ENCODE measurements around the gene CARMIL1. TPM values are rescaled to one million over a fixed set of nuclear protein-coding genes. Genes with fewer than 3 reads are reported as not detected.

The CARMIL1 gene
- total and polyA plus RNA-seq, 7 experiments from 2014 or later = 2.2 to 12.8 (median 9.3) TPM

GRCh38 chr6:25476126-25476525 lies 197.0 kb downstream of the CARMIL1 start:
- Histone ChIP-seq H3K9me3 (ENCODE audit: control insufficient read depth in 2 of 3, low read length in 3 of 3) (no peaks in the 10 kb centered on the region), H3K4me1 (ENCODE audit: control insufficient read depth in 2 of 2, insufficient read depth in 2 of 2, low read length in 2 of 2) (no peaks in the 10 kb centered on the region), H3K27ac (ENCODE audit: low read depth, low read length) (no peak overlapping the region), H3K36me3 (ENCODE audit: control insufficient read depth in 2 of 3, insufficient read depth in 3 of 3, low read length in 3 of 3) (peaks cover 0 to 6% (median 0%) of the 10 kb centered on the region in 3 experiments), H3K4me3 (ENCODE audit: low read length) (no peak overlapping the region), H3K27me3 (ENCODE audit: control insufficient read depth in 2 of 2, insufficient read depth in 2 of 2, low read length in 2 of 2) (no peaks in the 10 kb centered on the region)
- ChIA-PET POLR2A (interaction anchor here (0.9 kb wide), 1 partner anchor 210 kb away, joined by 4 read pairs; no protein-coding TSS in a partner anchor), CTCF (interaction anchor here (0.7 to 2.8 kb wide), 2 partner anchors 14 to 210 kb away, joined by 3 to 13 read pairs; no protein-coding TSS in a partner anchor)
- Mint-ChIP-seq H3K27me3 (no peaks in the 10 kb centered on the region), H3K9me3 (no peaks in the 10 kb centered on the region), H3K4me3 (no peak overlapping the region), H3K27ac (peak overlapping the region in 1 of 9 donors; percentile 11), H3K4me1 (peaks cover 0 to 10% (median 0%) of the 10 kb centered on the region in 7 donors), H3K36me3 (peaks cover 0 to 51% (median 28%) of the 10 kb centered on the region in 5 donors)
- intact Hi-C loops (cut with micrococcal nuclease) = no loop called here
- DNase-seq (no peak), ATAC-seq (no peak)

- Mint-ChIP-seq H3K27me3 (no peaks in the 10 kb centered on the region), H3K4me1 (peaks cover 0 to 10% (median 0%) of the 10 kb centered on the region in 7 donors), H3K4me3 (no peak overlapping the region), H3K9me3 (no peaks in the 10 kb centered on the region), H3K27ac (peak overlapping the region in 2 of 9 donors; percentile 6 to 32), H3K36me3 (peaks cover 0 to 57% (median 29%) of the 10 kb centered on the region in 5 donors)
- Histone ChIP-seq H3K36me3 (ENCODE audit: control insufficient read depth in 2 of 3, insufficient read depth in 3 of 3, low read length in 3 of 3) (peaks cover 0 to 6% (median 0%) of the 10 kb centered on the region in 3 experiments), H3K9me3 (ENCODE audit: control insufficient read depth in 2 of 3, low read length in 3 of 3) (no peaks in the 10 kb centered on the region), H3K4me1 (ENCODE audit: control insufficient read depth in 2 of 2, insufficient read depth in 2 of 2, low read length in 2 of 2) (no peaks in the 10 kb centered on the region), H3K27me3 (ENCODE audit: control insufficient read depth in 2 of 2, insufficient read depth in 2 of 2, low read length in 2 of 2) (no peaks in the 10 kb centered on the region), H3K27ac (ENCODE audit: low read depth, low read length) (no peak overlapping the region), H3K4me3 (ENCODE audit: low read length) (no peak overlapping the region)
- ChIA-PET POLR2A (interaction anchor here (0.7 to 0.9 kb wide), 2 partner anchors 181 to 211 kb away, joined by 3 to 4 read pairs; no protein-coding TSS in a partner anchor), CTCF (interaction anchor here (0.6 to 2.8 kb wide), 3 partner anchors 13 to 214 kb away, joined by 3 to 13 read pairs (median 6); no protein-coding TSS in a partner anchor)
- no peak for DNase-seq
- ATAC-seq = no peak
- intact Hi-C loops (cut with micrococcal nuclease) = no loop called here
Measured at GRCh38 chr6:25477006-25477590, 197.9 kb downstream of the CARMIL1 start.

GRCh38 chr6:25478973-25479372 lies 199.8 kb downstream of the CARMIL1 start:
- ATAC-seq = no peak
- Mint-ChIP-seq H3K4me1 (peaks cover 0 to 14% (median 0%) of the 10 kb centered on the region in 7 donors), H3K9me3 (no peaks in the 10 kb centered on the region), H3K4me3 (no peak overlapping the region), H3K36me3 (peaks cover 0 to 51% (median 34%) of the 10 kb centered on the region in 5 donors), H3K27me3 (no peaks in the 10 kb centered on the region), H3K27ac (peak overlapping the region in 1 of 9 donors; percentile 4)
- DNase-seq = no peak
- Histone ChIP-seq H3K4me3 (ENCODE audit: low read length) (no peak overlapping the region), H3K9me3 (ENCODE audit: control insufficient read depth in 2 of 3, low read length in 3 of 3) (no peaks in the 10 kb centered on the region), H3K4me1 (ENCODE audit: control insufficient read depth in 2 of 2, insufficient read depth in 2 of 2, low read length in 2 of 2) (no peaks in the 10 kb centered on the region), H3K27ac (ENCODE audit: low read depth, low read length) (no peak overlapping the region), H3K27me3 (ENCODE audit: control insufficient read depth in 2 of 2, insufficient read depth in 2 of 2, low read length in 2 of 2) (no peaks in the 10 kb centered on the region), H3K36me3 (ENCODE audit: control insufficient read depth in 2 of 3, insufficient read depth in 3 of 3, low read length in 3 of 3) (no peaks in the 10 kb centered on the region)
- ChIA-PET POLR2A (no interaction called here), CTCF (interaction anchor here (1.1 kb wide), 1 partner anchor 200 kb away, joined by 3 read pairs; the partner anchor contains the start of gene CARMIL1)
- intact Hi-C loops (cut with micrococcal nuclease) = no loop called here

- H3K4me1 ChIP-seq (ENCODE audit: control insufficient read depth in 2 of 2, insufficient read depth in 2 of 2, low read length in 2 of 2) = no peaks in the 10 kb centered on the region
- intact Hi-C loops (cut with micrococcal nuclease) = no loop called here
- H3K4me1 Mint-ChIP-seq = peaks cover 0 to 6% (median 0%) of the 10 kb centered on the region in 7 donors
- no peaks in the 10 kb centered on the region for H3K9me3 Mint-ChIP-seq
- no peak for DNase-seq
- H3K27me3 Mint-ChIP-seq = no peaks in the 10 kb centered on the region
- no peak overlapping the region for H3K27ac ChIP-seq (ENCODE audit: low read depth, low read length)
- H3K9me3 ChIP-seq (ENCODE audit: control insufficient read depth in 2 of 3, low read length in 3 of 3) = no peaks in the 10 kb centered on the region
- CTCF ChIA-PET = no interaction called here
- H3K27me3 ChIP-seq (ENCODE audit: control insufficient read depth in 2 of 2, insufficient read depth in 2 of 2, low read length in 2 of 2) = no peaks in the 10 kb centered on the region
- H3K4me3 ChIP-seq (ENCODE audit: low read length) = no peak overlapping the region
- H3K36me3 ChIP-seq (ENCODE audit: control insufficient read depth in 2 of 3, insufficient read depth in 3 of 3, low read length in 3 of 3) = no peaks in the 10 kb centered on the region
- H3K4me3 Mint-ChIP-seq = no peak overlapping the region
- POLR2A ChIA-PET = no interaction called here
- peaks cover 0 to 34% (median 25%) of the 10 kb centered on the region in 5 donors for H3K36me3 Mint-ChIP-seq
- no peak for ATAC-seq
- no peak overlapping the region for H3K27ac Mint-ChIP-seq
Measured at GRCh38 chr6:25481267-25481666, 202.1 kb downstream of the CARMIL1 start.

GRCh38 chr6:25482996-25483395 lies 203.8 kb downstream of the CARMIL1 start:
- ATAC-seq = no peak
- intact Hi-C loops (cut with micrococcal nuclease) = no loop called here
- POLR2A ChIA-PET = no interaction called here

GRCh38 chr6:25483943-25484342 lies 204.8 kb downstream of the CARMIL1 start:
- Histone ChIP-seq H3K27me3 (ENCODE audit: control insufficient read depth in 2 of 2, insufficient read depth in 2 of 2, low read length in 2 of 2) (no peaks in the 10 kb centered on the region), H3K4me3 (ENCODE audit: low read length) (no peak overlapping the region), H3K27ac (ENCODE audit: low read depth, low read length) (no peak overlapping the region), H3K36me3 (ENCODE audit: control insufficient read depth in 2 of 3, insufficient read depth in 3 of 3, low read length in 3 of 3) (no peaks in the 10 kb centered on the region), H3K4me1 (ENCODE audit: control insufficient read depth in 2 of 2, insufficient read depth in 2 of 2, low read length in 2 of 2) (no peaks in the 10 kb centered on the region), H3K9me3 (ENCODE audit: control insufficient read depth in 2 of 3, low read length in 3 of 3) (no peaks in the 10 kb centered on the region)
- Mint-ChIP-seq H3K4me3 (no peak overlapping the region), H3K4me1 (peaks cover 0 to 5% (median 0%) of the 10 kb centered on the region in 7 donors), H3K9me3 (no peaks in the 10 kb centered on the region), H3K36me3 (peaks cover 0 to 24% (median 18%) of the 10 kb centered on the region in 5 donors), H3K27ac (peak overlapping the region in 2 of 9 donors; percentile 3 to 29), H3K27me3 (no peaks in the 10 kb centered on the region)
- ChIA-PET CTCF (no interaction called here), POLR2A (no interaction called here)
- no peak for ATAC-seq
- intact Hi-C loops (cut with micrococcal nuclease) = no loop called here
- no peak for DNase-seq

More at GRCh38 chr6:25482996-25483395, 203.8 kb downstream of the CARMIL1 start:
- Histone ChIP-seq H3K36me3 (ENCODE audit: control insufficient read depth in 2 of 3, insufficient read depth in 3 of 3, low read length in 3 of 3) (no peaks in the 10 kb centered on the region), H3K27ac (ENCODE audit: low read depth, low read length) (no peak overlapping the region), H3K4me3 (ENCODE audit: low read length) (no peak overlapping the region), H3K4me1 (ENCODE audit: control insufficient read depth in 2 of 2, insufficient read depth in 2 of 2, low read length in 2 of 2) (no peaks in the 10 kb centered on the region), H3K27me3 (ENCODE audit: control insufficient read depth in 2 of 2, insufficient read depth in 2 of 2, low read length in 2 of 2) (no peaks in the 10 kb centered on the region), H3K9me3 (ENCODE audit: control insufficient read depth in 2 of 3, low read length in 3 of 3) (no peaks in the 10 kb centered on the region)
- DNase-seq = no peak
- Mint-ChIP-seq H3K4me3 (no peak overlapping the region), H3K9me3 (no peaks in the 10 kb centered on the region), H3K4me1 (peaks cover 0 to 5% (median 0%) of the 10 kb centered on the region in 7 donors), H3K27me3 (no peaks in the 10 kb centered on the region), H3K27ac (peak overlapping the region in 1 of 9 donors; percentile 33), H3K36me3 (peaks cover 0 to 28% (median 18%) of the 10 kb centered on the region in 5 donors)
- CTCF ChIA-PET = no interaction called here

Measured in naive thymus-derived CD4-positive, alpha-beta T cell (primary cell).